Measurements from ENCODE around the gene B4GALNT1.
"Not testable (repeated sequence)": the region's sequence is repeated elsewhere in the genome, so short reads cannot be mapped to it uniquely, and the experiment has no call there.

B4GALNT1 gene

DNA sequence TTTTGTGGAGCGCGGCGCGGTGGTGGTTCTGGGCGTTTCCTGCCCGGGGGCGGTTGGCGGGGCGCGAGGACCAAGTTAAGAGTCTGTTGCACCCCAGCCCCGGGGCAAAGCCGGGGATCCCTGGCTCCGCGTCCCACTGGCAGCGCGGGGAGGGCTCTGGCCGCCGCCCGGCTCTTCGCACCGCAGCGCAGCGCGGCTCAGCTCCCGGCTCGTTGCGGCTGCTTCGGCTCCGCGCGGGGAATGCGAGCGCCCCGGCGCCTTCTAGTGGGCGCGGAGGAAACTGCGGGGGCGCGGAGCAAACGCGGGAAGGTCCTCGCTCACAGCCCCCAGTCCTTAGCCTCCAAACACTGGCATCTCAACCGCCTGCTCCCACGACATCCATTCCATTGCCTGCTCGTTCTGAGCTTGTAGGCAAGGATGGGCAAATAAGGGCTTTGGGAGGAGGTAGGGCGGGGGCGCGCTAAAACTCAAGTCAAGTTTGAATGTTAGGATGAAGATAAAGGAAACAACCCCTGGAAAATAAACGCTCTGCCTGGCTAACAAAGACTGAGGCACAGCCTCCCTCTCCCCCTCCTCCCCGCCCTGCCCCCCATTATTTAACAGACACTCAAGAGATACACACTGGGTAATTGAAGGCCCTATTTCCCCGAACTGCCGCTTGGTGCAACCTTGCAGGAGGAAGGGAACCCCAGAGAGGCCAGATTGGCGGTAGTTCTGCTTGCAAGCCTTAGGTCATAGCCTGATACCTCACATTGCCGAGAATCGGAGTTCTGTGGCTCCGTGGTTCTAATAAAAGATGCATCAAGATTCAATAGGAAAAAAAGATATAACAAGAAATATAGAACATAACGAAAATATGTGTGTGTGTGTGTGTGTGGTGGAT is at the start of gene B4GALNT1:
Gene B4GALNT1, minus strand, starts transcription at position 244 of the 883 bp plus-strand sequence. CDS start 1,069 bp downstream, outside the sequence.
- peak; percentile 49 to 63 for DNase-seq (ENCODE audit: low read depth in 2 of 2)

DNA sequence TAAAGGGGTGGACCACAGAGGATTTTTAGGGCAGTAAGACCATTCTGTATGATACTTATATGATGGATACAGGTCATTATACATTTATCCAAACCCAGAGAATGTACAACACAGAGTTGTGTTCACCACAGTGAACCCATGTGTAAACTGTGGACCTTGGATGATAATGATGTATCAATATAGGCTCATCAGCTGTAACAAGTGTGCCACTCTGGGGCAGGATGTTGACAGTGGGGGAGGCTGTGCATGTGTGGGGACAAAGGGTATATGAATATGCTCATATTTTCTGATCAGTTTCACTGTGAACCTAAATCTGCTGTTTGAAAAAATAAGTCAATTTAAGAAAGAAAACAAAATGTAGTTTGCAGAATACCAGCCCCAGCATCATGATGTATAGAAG is 46.7 kb upstream of the B4GALNT1 start:
- DNase-seq (ENCODE audit: low read depth in 2 of 2): no peak

DNA sequence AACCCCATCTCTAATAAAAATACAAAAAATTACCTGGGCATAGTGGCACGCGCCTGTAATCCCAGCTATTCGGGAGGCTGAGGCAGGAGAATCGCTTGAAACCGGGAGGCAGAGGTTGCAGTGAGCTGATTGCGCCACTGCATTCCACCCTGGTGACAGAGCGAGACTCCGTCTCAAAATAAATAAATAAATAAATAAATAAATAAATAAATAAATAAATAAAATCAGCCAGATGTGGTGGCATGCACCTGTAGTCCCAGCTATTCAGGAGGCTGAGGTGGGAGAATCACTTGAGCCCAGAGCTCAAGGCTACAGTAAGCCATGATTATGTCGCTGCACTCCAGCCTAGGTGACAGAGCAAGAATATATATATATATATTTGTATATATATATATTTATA is 44.9 kb upstream of the B4GALNT1 start:
- not testable (repeated sequence) for DNase-seq (ENCODE audit: low read depth in 2 of 2)

DNA sequence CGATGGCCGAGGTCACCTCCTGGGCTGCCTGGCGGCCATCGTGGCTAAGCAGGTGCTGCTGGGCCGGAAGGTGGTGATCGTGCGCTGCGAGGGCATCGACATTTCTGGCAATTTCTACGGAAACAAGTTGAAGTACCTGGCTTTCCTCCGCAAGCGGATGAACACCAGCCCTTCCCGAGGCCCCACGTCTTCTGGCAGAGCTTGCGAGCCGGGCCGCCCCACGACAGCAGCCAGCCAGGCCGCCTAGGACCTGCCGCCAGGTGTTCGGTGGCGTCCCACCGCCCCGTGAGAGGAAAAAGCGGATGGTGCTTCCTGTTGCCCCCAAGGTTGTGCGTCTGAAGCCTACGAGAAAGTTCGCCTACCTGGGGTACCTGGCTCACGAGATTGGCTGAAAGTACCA is 41.7 kb upstream of the B4GALNT1 start:
- DNase-seq (ENCODE audit: low read depth in 2 of 2): no peak

DNA sequence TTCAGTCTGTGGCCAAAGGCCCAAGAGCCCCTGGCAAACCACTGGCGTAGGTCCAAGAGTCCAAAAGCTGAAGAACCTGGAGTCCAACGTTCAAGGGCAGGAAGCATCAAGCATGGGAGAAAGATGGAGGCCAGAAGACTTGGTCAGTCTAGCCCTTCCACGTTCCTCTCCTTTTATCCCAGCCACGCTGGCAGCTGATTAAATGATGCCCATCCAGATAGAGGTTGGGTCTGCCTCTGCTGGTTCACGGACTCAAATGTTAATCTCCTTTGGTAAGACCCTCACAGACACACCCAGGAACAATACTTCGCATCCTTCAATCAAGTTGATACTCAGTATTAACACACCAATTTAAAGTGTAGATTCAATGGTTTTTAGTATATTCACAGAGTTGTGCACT is 39.8 kb upstream of the B4GALNT1 start:
- no peak for DNase-seq (ENCODE audit: low read depth in 2 of 2)

DNA sequence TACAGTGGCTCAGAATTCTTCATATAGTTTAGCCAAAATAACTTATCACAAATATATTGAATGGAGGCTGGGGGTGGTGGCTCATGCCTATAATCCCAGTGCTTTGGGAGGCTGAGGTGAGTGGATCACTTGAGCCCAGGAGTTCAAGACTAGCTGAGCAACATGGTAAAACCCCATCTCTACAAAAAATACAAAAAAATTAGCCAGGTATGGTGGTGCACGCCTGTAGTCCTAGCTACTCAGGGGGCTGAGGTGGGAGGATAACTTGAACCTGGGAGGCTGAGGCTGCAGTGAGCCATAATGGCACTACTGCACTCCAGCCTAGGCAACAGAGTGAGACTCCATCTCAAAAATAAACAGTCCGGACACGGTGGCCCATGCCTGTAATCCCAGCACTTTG is 38.8 kb upstream of the B4GALNT1 start:
- not testable (repeated sequence) for DNase-seq (ENCODE audit: low read depth in 2 of 2)

DNA sequence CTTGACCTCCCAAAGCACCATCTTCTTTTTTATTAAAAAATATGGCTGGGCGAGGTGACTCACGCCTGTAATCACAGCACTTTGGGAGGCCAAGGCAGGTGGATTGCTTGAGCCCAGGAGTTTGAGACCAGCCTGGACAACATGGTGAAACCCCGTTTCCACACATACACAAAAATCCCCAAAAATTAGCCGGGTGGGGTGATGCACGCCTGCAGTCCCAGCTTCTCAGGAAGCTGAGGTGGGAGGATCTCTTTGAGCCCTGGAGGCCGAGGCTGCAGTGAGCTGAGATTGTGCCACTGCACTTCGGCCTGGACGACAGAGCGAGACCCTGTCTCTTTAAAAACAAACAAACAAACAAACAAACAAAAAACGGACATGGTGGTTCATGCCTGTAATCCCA is 36.7 kb upstream of the B4GALNT1 start:
- DNase-seq (ENCODE audit: low read depth in 2 of 2): not testable (repeated sequence)

DNA sequence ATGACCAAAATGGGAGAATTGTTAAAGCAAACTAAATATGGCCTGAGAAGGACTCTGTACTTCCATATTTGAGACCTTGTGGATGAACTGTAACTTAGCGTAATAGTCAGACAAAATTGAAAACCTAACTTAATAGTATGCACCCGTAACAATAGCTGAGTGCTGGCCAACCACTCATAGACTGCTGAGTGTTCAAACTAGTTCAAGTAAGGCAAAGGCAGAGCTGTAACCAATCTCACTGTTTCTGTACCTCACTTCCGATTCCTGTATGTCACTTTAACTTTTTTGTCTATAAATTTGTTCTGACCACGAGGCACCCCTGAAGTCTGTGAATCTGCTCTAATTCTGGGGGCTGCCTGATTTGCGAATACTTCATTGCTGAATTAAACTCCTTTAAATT is 33.9 kb upstream of the B4GALNT1 start:
- DNase-seq (ENCODE audit: low read depth in 2 of 2): no peak

DNA sequence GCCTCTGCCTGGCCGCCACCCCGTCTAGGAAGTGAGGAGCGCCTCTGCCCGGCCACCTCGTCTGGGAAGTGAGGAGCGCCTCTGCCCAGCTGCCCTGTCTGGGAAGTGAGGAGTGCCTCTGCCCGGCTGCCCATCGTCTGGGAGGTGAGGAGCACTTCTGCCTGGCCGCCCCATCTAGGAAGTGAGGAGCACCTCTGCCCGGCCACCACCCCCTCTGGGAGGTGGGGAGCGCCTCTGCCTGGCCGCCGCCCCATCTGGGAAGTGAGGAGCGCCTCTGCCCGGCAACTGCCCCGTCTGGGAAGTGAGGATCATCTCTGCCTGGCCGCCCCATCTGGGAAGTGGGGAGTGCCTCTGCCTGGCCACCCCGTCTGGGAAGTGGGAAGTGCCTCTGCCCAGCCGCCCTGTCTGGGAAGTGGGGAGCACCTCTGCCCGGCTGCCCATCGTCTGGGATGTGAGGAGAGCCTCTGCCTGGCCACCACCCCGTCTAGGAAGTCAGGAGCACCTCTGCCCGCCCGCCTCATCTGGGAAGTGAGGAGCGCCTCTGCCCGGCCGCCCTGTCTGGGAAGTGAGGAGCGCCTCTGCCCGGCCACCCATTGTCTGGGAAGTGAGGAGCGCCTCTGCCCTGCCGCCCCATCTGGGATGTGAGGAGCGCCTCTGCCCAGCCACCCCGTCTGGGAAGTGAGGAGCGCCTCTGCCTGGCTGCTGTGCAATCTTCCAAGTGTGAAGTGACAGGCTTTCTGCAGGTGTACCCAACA is 32.2 kb upstream of the B4GALNT1 start:
- DNase-seq (ENCODE audit: low read depth in 2 of 2): not testable (repeated sequence)

DNA sequence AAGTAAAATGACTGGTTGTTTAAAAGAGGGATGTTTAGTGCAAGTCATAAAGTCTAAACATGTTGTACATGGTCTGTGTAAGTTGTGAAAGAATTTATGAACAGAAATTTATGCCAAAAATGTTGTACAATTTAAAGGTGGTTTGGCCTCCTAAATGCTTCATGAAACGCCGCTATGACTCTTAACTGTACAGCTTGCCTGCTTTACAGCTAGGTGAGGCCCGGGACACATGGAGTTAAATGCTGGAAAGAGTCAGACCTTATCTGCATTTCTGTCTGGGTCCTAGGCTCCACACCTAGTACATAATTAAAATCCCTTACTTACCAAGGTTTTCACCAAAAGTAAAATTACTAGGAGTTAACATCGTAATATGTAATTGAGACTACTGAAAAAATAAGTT is 28.4 kb upstream of the B4GALNT1 start:
- no peak for DNase-seq (ENCODE audit: low read depth in 2 of 2)

DNA sequence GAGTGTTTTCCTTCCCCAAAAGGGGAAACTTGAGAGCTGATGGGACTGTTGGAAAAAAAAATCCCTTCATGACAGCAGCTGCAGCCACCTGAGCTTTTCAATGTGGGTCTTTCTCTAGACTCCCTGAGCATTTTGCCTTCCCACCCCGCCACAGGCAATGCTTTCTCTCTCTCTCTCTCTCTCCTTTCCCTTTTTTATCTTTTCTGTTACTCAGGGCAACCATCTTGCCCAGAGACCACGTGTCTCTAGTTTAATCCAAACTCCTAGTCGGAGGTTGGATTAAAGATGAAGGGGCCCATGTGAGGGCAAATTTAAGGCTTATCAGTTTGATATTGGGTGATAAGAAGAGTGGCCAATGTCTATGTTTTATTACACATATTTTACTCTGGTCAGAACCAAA is 25.9 kb upstream of the B4GALNT1 start:
- no peak for DNase-seq (ENCODE audit: low read depth in 2 of 2)

DNA sequence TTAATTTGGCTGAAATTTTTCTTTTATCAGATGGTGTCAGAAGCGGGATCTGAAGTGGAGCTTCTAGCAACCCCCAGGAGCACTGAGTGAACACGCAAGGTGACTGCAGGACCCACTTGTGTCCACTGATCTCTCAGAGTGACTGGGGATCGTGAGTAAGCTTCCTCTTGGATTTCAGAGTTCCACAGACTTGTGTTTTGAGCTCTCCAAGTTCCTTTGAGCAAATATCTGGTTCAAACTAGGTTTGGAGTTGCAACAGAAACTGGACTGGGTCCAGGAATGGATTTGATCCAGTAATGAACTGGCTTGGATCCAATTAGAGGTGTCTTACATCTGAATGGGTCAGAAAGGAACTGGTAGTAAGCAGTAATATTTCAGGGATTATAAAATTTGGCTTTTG is 24.7 kb upstream of the B4GALNT1 start:
- no peak for DNase-seq (ENCODE audit: low read depth in 2 of 2)

DNA sequence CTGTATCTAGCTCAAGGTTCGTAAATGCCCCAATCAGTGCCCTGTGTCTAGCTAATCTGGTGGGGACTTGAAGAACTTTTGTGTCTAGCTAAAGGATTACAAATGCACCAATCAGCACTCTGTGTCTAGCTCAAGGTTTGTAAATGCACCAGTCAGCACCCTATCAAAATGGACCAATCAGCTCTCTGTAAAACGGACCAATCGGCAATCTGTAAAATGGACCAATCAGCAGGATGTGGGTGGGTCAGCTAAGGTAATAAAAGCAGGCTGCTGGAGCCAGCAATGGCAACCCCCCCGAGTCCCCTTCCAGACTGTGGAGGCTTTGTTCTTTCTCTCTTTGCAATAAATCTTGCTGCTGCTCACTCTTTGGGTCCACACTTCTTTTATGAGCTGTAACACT is 23.4 kb upstream of the B4GALNT1 start:
- DNase-seq (ENCODE audit: low read depth in 2 of 2): not testable (repeated sequence)

DNA sequence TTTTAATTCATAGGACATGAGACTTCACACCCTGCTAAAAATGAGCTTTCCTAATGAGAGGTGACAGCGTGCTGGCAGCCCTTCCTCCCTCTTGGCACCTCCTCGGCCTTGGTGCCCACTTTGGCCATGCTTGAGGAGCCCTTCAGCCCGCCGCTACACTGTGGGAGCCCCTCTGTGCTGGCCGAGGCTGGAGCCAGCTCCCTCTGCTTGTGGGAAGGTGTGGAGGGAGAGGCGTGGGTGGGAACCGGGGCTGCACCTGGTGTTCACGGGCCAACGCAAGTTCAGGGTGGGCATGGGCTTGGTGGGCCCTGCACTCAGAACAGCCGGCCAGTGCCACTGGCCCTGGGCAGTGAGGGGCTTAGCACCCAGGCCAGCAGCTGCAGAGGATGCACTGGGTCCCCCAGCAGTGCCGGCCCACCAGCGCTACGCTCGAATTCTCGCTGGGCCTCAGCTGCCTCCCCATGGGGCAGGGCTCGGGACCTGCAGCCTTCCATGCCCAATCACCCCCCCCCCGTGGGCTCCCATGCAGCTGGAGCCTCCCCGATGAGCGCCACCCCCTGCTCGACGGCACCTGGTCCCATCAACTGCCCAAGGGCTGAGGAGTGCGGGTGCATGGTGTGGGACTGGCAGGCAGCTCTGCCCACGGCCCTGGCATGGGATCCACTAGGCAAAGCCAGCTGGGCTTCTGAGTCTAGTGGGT is 22.7 kb upstream of the B4GALNT1 start:
- DNase-seq (ENCODE audit: low read depth in 2 of 2): no peak

DNA sequence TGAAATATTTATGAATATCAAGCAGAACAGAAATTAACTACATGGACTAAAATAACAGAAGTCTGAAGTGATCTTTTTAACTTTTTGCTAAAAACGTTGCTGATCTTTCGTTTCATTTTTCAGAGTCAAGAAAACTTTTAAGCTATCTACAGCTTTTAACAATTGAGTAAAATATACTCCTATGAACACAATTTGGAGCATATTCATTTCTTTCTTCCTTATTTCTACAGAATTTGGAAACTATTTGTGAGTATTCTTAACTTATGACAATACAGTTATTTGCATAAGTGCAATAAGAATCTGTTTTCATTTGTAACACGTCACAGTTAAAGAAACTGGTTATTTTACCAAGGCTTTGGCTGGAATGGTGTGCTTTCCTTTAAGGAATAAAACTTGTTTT is 21.0 kb upstream of the B4GALNT1 start:
- no peak for DNase-seq (ENCODE audit: low read depth in 2 of 2)

DNA sequence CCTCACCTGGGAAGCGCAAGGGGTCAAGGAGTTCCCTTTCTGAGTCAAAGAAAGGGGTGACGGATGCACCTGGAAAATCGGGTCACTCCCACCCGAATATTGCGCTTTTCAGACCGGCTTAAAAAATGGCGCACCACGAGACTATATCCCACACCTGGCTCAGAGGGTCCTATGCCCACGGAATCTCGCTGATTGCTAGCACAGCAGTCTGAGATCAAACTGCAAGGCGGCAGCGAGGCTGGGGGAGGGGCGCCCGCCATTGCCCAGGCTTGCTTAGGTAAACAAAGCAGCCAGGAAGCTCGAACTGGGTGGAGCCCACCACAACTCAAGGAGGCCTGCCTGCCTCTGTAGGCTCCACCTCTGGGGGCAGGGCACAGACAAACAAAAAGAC is 13.7 kb upstream of the B4GALNT1 start:
- not testable (repeated sequence) for DNase-seq (ENCODE audit: low read depth in 2 of 2)

DNA sequence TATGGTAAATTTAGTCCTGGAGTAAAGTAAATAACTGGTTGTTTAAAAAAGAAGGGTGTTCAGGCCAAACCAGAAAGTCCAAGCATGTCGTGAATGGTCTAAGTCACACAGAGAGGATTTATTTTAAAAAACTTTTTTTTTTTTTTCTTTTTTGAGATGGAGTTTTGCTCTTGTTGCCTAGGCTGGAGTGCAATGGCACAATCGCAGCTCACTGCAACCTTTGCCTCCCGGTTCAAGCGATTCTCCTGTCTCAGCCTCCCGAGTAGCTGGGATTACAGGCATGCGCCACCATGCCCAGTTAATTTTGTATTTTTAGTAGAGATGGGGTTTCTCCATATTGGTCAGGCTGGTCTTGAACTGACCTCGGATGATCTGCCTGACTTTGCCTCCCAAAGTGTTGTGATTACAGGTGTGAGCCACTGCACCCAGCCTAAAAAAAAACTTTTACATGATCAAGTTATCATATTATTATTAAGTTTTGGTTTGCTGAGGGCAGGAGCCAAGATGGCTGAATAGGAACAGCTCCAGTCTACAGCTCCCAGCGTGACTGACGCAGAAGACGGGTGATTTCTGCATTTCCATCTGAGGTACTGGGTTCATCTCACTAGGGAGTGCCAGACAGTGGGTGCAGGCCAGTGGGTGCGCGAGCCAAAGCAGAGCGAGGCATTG is 13.1 kb upstream of the B4GALNT1 start:
- not testable (repeated sequence) for DNase-seq (ENCODE audit: low read depth in 2 of 2)

DNA sequence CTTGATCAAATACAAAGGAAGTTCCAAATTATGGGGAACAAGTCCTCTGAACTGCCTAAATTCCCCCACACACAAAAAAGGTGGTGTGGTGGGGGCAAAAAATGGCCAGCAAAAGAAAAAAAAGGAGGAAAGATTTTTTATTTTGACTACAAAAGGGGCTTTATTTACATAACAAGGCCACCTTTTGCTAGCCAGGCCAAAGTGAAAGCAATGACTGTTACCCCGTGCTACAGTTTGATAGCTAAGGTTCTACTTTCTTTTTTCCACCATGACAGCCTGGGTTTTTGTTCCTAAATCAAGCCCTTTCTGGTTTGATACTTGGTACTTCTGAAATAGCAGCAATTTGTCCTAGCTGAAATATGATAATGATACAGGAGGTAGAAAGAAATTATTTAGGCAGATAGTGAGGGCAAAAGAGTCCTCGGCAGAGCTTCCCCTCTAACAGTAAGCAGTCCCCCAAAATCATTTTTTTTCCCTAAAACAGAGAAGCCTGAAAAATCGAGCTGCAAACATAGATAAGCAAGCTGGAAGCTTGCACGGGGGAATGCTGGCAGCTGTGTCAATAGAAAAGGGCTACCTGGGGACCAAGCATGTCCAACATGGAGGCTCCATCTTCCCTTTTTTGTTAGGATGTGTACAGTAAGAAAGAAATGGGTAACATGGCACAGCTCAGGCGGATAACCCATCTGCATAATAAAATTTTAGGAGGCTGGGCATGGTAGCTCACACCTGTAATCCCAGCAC is 8.9 kb upstream of the B4GALNT1 start:
- no peak for DNase-seq (ENCODE audit: low read depth in 2 of 2)

DNA sequence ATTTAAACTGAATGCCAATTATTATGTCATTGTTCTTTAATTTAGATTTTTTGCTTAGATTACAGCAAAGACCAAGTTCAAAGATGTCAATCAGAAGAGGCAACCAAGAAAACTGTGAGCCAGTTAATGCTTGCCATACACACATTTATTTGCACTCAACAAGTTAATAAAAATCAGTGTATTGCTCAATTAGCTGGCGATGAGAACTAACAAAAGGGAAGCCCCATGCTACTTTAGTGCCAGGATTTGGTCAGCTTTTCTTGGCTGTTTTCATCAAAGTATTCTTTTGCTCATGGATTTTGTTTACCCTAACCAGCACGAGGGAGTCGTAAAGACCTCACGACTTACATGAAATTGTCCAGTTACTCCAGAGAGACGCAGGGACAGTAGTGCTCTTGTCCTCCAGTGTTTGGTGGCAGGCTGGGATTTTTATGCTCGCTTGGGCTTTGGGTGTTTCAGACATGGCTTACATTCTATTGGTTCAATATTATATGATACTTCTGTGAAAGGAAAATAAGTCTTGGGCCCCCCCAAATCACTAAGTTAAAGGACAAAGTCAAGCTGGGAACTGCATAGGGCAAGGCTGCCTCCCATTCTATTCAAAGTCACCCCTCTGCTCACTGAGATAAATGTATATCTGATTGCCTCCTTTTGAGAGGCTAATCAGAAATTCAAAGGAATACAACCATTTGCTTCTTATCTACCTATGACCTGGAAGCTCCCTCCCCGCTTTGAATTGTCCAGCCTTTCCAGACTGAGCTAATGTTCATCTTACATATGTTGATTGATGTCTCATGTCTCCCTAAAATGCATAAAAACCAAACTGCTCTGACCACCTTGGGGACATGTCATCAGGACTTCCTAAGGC is 7.4 kb upstream of the B4GALNT1 start:
- no peak for DNase-seq (ENCODE audit: low read depth in 2 of 2)

DNA sequence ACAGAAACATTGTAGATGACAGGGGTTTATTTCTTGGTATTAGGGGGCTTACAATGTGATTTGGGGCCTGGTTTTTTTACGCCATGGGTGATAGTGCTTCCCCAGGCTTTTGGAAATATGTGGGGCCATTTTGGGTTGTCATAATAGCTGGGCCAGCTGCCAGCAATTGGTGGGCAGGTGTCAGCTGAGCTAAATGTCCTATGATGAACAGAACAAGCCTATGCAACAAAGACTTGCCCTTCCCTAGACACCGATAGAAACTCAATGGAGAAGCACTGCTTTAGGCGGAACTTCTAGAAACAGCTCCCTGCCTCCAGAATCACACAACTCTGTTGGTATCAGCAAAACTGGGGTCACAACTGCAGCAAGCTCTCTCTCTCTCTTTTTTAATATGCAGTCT is 5.1 kb upstream of the B4GALNT1 start:
- no peak for DNase-seq (ENCODE audit: low read depth in 2 of 2)
